Activated CD8-positive, alpha-beta T cell treated with anti-CD3 and anti-CD28 coated beads for 36 hours (primary cell): Measurements from ENCODE around the gene ASRGL1. TPM values are rescaled to one million over a fixed set of nuclear protein-coding genes. Genes with fewer than 3 reads are reported as not detected.
"Not testable (repeated sequence)": the region's sequence is repeated elsewhere in the genome, so short reads cannot be mapped to it uniquely, and the experiment has no call there.

Source experiments
- ATAC-seq: fragments of 200-7000 bp; cut with Tn5 transposase; one replicate; pipeline ENCODE4 v1.10.0; 2021; ENCODE audit warnings: mild to moderate bottlenecking, moderate library complexity
- CTCF ChIA-PET: fragments of 350-600 bp; sonication (Branson Sonifier 250); formaldehyde crosslinking; loops from one replicate; lab custom pipeline; 2021; ENCODE audit warnings: antibody characterized with exemption; lab: Charles Lee
- POLR2A ChIA-PET: fragments of 350-600 bp; sonication (Branson Sonifier 250); formaldehyde crosslinking; loops from one replicate; lab custom pipeline; 2021; ENCODE audit warnings: antibody characterized with exemption; lab: Charles Lee
- DNase-seq: peaks from one replicate; pipeline ENCODE4 v3.0.0-alpha.2; 2020
- H3K27ac Mint-ChIP-seq: one replicate; pipeline ENCODE4 v1.8.0; 2021; ENCODE audit warnings: mild to moderate bottlenecking, mixed read lengths
- H3K27me3 Mint-ChIP-seq: one replicate; pipeline ENCODE4 v1.8.0; 2021; ENCODE audit warnings: mixed read lengths
- H3K36me3 Mint-ChIP-seq: one replicate; pipeline ENCODE4 v1.8.0; 2021; ENCODE audit warnings: low read depth, mixed read lengths
- H3K4me1 Mint-ChIP-seq: one replicate; pipeline ENCODE4 v1.8.0; 2021; ENCODE audit warnings: low read depth, mixed read lengths
- H3K4me3 Mint-ChIP-seq: one replicate; pipeline ENCODE4 v1.8.0; 2021; ENCODE audit warnings: mild to moderate bottlenecking, moderate library complexity, mixed read lengths
- H3K9me3 Mint-ChIP-seq: one replicate; pipeline ENCODE4 v1.8.0; 2021; ENCODE audit warnings: mixed read lengths
- CTCF ChIP-seq: fragments of 200-600 bp; IDR thresholded peaks from one replicate; pipeline ENCODE4 v1.8.0; 2022; ENCODE audit warnings: antibody characterized with exemption, mild to moderate bottlenecking
- intact Hi-C: fragments of 100-400 bp; cut with micrococcal nuclease; formaldehyde crosslinking; loops from one replicate; pipeline ENCODE4 v1.10.0; 2022
- total RNA-seq, 2 experiments: library from RNA; stranded (reverse); gene quantifications; one replicate each; pipeline ENCODE4 v1.2.3, GENCODE V29; 2021

ASRGL1 gene
- total RNA-seq, 2 experiments from 2014 or later = 6.4 to 6.7 TPM

- CTCF ChIA-PET = interaction anchor here (0.9 to 1.7 kb wide), 4 partner anchors 13 to 321 kb away, joined by 3 to 6 read pairs (median 4); no protein-coding TSS in a partner anchor
- POLR2A ChIA-PET = no interaction called here
- no peaks in the 10 kb centered on the region for H3K36me3 Mint-ChIP-seq
- no peak overlapping the region for H3K4me3 Mint-ChIP-seq
- ATAC-seq = no peak
- intact Hi-C loops = no loop called here
- TF ChIP-seq CTCF = no peak
- no peaks in the 10 kb centered on the region for H3K27me3 Mint-ChIP-seq
- H3K9me3 Mint-ChIP-seq = no peaks in the 10 kb centered on the region
- peaks cover 11% of the 10 kb centered on the region for H3K4me1 Mint-ChIP-seq
- no peak for DNase-seq
- no peak overlapping the region for H3K27ac Mint-ChIP-seq
Measured at GRCh38 chr11:62373464-62374119, 36.3 kb downstream of the ASRGL1 start.

- no peaks in the 10 kb centered on the region for H3K9me3 Mint-ChIP-seq
- no peak overlapping the region for H3K27ac Mint-ChIP-seq
- no peaks in the 10 kb centered on the region for H3K36me3 Mint-ChIP-seq
- intact Hi-C loops = no loop called here
- no peak for TF ChIP-seq CTCF
- ChIA-PET CTCF (interaction anchor here (0.7 to 2.2 kb wide), 5 partner anchors 20 to 168 kb away, joined by 3 to 11 read pairs (median 4); no protein-coding TSS in a partner anchor), POLR2A (no interaction called here)
- no peak overlapping the region for H3K4me3 Mint-ChIP-seq
- no peak for ATAC-seq
- no peaks in the 10 kb centered on the region for H3K27me3 Mint-ChIP-seq
- H3K4me1 Mint-ChIP-seq = peaks cover 11% of the 10 kb centered on the region
- DNase-seq = no peak
Measured at GRCh38 chr11:62374801-62375200, 37.6 kb downstream of the ASRGL1 start.

DNA sequence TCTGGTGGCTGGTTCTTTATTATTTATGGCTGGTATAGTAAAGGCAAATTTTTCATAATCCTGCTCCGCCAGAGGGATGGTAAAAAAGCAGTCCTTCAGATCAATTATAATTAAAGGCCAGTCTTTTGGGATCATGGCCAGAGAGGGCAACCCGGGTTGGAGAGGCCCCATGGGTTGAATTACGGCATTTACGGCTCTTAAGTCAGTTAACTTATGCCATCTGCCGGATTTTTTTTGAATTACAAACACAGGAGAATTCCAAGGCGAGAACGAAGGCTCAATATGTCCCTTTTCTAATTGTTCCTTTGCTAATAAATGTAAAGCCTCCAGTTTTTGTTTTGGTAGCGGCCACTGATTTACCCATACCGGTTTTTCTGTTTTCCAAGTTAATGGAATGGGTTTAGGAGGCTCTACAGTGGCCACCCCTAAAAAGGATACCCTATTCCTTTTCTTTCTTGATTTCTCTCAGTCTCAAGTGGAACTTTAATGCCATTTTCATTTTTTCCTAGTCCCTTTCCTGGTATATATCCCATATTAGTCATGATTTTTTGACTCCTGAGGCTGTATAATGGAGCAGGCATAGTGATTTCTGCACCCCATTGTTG lies 41.3 kb downstream of the ASRGL1 start:
- H3K4me1 Mint-ChIP-seq, H3K27ac Mint-ChIP-seq, H3K9me3 Mint-ChIP-seq, POLR2A ChIA-PET, ATAC-seq, H3K36me3 Mint-ChIP-seq, H3K4me3 Mint-ChIP-seq, H3K27me3 Mint-ChIP-seq: not testable (repeated sequence)
- intact Hi-C loops = loop anchor here (2.0 kb wide), 1 partner anchor 38 kb away; no protein-coding TSS in a partner anchor
- TF ChIP-seq CTCF = peak; percentile 71
- DNase-seq = peak; percentile 22
- CTCF ChIA-PET = interaction anchor here (0.8 to 2.0 kb wide), 9 partner anchors 17 to 166 kb away, joined by 3 to 45 read pairs (median 4); partner anchors contain the start of gene ASRGL1

DNA sequence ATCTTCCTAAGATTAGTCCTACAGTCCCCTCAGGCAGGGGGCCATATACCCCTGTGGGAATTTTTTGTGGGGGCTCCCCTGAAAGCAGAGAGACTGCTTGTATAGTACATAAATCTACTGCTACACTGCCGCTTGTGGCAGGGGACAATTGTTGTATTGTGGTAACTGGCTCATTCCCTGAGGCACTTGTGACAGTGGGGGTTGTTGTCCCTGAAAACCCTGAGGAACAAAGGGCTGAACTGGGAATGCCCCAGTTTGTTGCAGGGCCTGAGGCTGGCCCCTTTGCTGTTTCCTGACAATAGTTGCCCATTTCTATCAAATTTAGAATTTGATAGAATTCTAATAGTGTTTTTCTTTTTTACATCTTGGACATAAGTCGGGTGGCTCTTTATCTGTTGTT lies 42.3 kb downstream of the ASRGL1 start:
- intact Hi-C loops = loop anchor here (2.0 kb wide), 1 partner anchor 39 kb away; no protein-coding TSS in a partner anchor
- H3K4me1 Mint-ChIP-seq, ATAC-seq, H3K9me3 Mint-ChIP-seq, H3K27ac Mint-ChIP-seq, H3K36me3 Mint-ChIP-seq, POLR2A ChIA-PET, DNase-seq, H3K4me3 Mint-ChIP-seq, H3K27me3 Mint-ChIP-seq: not testable (repeated sequence)
- CTCF ChIA-PET = interaction anchor here (0.7 to 1.4 kb wide), 9 partner anchors 10 to 165 kb away, joined by 3 to 21 read pairs (median 4); no protein-coding TSS in a partner anchor

DNA sequence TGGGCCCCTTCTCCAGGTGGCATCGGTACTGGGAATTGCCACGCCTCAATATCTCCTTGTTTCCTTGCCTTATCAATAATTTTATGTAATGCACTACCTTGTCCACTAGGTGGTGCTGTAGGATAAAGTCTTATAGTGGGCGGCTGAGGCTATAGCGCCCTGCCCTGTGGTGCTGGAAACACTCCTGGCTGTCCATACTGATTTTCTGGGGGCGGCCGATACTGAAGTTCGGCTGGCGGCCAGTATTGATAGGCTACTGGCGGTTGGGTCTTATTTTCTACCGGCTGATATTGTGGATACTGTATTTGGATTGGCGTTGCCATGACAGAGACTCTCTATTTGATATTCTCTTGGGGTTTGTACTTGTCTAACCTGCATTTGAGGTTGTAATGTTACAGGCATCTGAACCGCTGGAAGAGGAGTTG lies 43.6 kb downstream of the ASRGL1 start:
- TF ChIP-seq CTCF = peak; percentile 90
- intact Hi-C loops, H3K4me3 Mint-ChIP-seq, H3K9me3 Mint-ChIP-seq, H3K4me1 Mint-ChIP-seq, H3K27ac Mint-ChIP-seq, H3K27me3 Mint-ChIP-seq, H3K36me3 Mint-ChIP-seq, POLR2A ChIA-PET: not testable (repeated sequence)
- ATAC-seq = peak; percentile 93
- DNase-seq = peak; percentile 49
- CTCF ChIA-PET = interaction anchor here (1.1 to 1.4 kb wide), 6 partner anchors 12 to 162 kb away, joined by 3 to 9 read pairs (median 5); no protein-coding TSS in a partner anchor
